Stomach (tissue), 4 donors: ENCODE data around the gene SPDYE6.

Experiments
- EP300 ChIP-seq: sonication (generic); formaldehyde crosslinking; IDR thresholded peaks from one replicate; pipeline ENCODE4 v1.6.1; 2017; ENCODE audit warnings: antibody characterized with exemption
- POLR2A ChIP-seq, 4 donors: fragments of 450-650 bp; IDR thresholded peaks; one replicate each; pipeline ENCODE4 v1.6.1; 2016; ENCODE audit warnings: antibody characterized with exemption in 4 of 4, control low read depth in 2 of 4, mild to moderate bottlenecking in 1 of 4, moderate library complexity in 1 of 4
- POLR2AphosphoS5 ChIP-seq, 3 donors: sonication (generic); formaldehyde crosslinking; IDR thresholded peaks; one replicate each; pipeline ENCODE4 v1.6.1; 2016; ENCODE audit warnings: antibody characterized with exemption in 3 of 3
- TF ChIP-seq, protein P1 (sequence below), 7 experiments: fragments of 450-650 bp in 4 of 7; fragments of 200-600 bp in 3 of 7; sonication (generic) in 3 of 7; IDR thresholded peaks; one replicate each; pipeline ENCODE4 v1.5.1; 2016 to 2019; ENCODE audit warnings: antibody characterized with exemption in 7 of 7, control low read depth in 2 of 7, mild to moderate bottlenecking in 1 of 7

DNA sequence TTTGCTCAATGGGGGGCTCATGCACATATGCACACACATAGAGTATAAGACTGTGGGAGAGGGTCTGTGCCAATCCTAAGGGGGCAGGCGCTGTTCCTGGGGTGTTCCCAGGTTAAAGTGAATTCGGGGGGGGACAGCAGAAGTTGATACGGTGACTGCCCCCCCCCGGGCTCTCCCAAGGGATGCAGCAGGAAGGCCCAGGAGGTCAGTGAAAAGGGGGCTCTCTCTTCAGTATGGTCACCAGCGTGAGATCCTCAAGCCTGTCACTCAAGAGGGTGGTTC, 32.4 kb downstream of the SPDYE6 start:
- TF ChIP-seq, protein P1, sequence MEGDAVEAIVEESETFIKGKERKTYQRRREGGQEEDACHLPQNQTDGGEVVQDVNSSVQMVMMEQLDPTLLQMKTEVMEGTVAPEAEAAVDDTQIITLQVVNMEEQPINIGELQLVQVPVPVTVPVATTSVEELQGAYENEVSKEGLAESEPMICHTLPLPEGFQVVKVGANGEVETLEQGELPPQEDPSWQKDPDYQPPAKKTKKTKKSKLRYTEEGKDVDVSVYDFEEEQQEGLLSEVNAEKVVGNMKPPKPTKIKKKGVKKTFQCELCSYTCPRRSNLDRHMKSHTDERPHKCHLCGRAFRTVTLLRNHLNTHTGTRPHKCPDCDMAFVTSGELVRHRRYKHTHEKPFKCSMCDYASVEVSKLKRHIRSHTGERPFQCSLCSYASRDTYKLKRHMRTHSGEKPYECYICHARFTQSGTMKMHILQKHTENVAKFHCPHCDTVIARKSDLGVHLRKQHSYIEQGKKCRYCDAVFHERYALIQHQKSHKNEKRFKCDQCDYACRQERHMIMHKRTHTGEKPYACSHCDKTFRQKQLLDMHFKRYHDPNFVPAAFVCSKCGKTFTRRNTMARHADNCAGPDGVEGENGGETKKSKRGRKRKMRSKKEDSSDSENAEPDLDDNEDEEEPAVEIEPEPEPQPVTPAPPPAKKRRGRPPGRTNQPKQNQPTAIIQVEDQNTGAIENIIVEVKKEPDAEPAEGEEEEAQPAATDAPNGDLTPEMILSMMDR (IDR thresholded peaks at IDR 0.05): no peak
- TF ChIP-seq POLR2A (IDR thresholded peaks at IDR 0.05) (no peak), EP300 (no peak), POLR2AphosphoS5 (IDR thresholded peaks at IDR 0.05) (no peak)
